Measurements from ENCODE around the gene EIF4G3. TPM values are rescaled to one million over a fixed set of nuclear protein-coding genes. Genes with fewer than 3 reads are reported as not detected.
"Not testable (repeated sequence)": the region's sequence is repeated elsewhere in the genome, so short reads cannot be mapped to it uniquely, and the experiment has no call there.

Gene EIF4G3
- total RNA-seq, 1 experiment from 2014 or later = 72.0 TPM

- Histone ChIP-seq H3K4me2 (ENCODE audit: insufficient read depth, insufficient read length, low read length) (no peak overlapping the region), H3K9me3 (ENCODE audit: control insufficient read depth, low read depth, low read length) (no peaks in the 10 kb centered on the region), H3K56ac (ENCODE audit: insufficient read length, low read depth, low read length) (no peak overlapping the region), H2AK5ac (ENCODE audit: insufficient read length, low read length) (no peak overlapping the region), H3K4me1 (ENCODE audit: insufficient read depth, low read length) (no peaks in the 10 kb centered on the region), H4K5ac (ENCODE audit: insufficient read length, low read depth, low read length) (no peak overlapping the region), H2BK20ac (ENCODE audit: low read depth, low read length, poor library complexity, severe bottlenecking) (no peak overlapping the region), H2BK12ac (ENCODE audit: insufficient read length, low read depth, low read length) (no peak overlapping the region), H4K20me1 (ENCODE audit: control insufficient read depth, insufficient read depth, insufficient read length) (no peaks in the 10 kb centered on the region), H3K79me2 (ENCODE audit: insufficient read depth, low read length) (no peaks in the 10 kb centered on the region), H2BK5ac (ENCODE audit: insufficient read length, low read length) (no peak overlapping the region), H3K27ac (ENCODE audit: insufficient read length, low read depth, low read length) (no peak overlapping the region), H3K18ac (ENCODE audit: insufficient read length, low read depth, low read length) (no peak overlapping the region), H3K14ac (ENCODE audit: insufficient read depth, low read length) (no peak overlapping the region), H3K27me3 (ENCODE audit: insufficient read depth, low read length) (no peaks in the 10 kb centered on the region), H3K9ac (ENCODE audit: extremely low read depth, insufficient read length, low read length) (no peak overlapping the region), H3K4ac (ENCODE audit: low read depth, low read length) (no peak overlapping the region), H4K91ac (ENCODE audit: insufficient read length, low read depth, low read length) (no peak overlapping the region), H3K79me1 (ENCODE audit: insufficient read depth, low read depth, low read length, poor library complexity, severe bottlenecking) (no peaks in the 10 kb centered on the region), H3T11ph (ENCODE audit: low read length) (no peak overlapping the region), H2AFZ (ENCODE audit: low read length) (no peak overlapping the region), H2BK15ac (ENCODE audit: low read depth, low read length) (no peak overlapping the region), H2BK120ac (ENCODE audit: low read depth, low read length, poor library complexity, severe bottlenecking) (no peak overlapping the region), H3K23ac (ENCODE audit: insufficient read length, low read depth, low read length) (no peak overlapping the region), H3K23me2 (ENCODE audit: insufficient read length, low read depth, low read length, poor library complexity, severe bottlenecking) (no peaks in the 10 kb centered on the region), H4K8ac (replicated peaks; ENCODE audit: insufficient read length, low read depth, low read length) (no peak overlapping the region)
- no peak for TF ChIP-seq CTCF (conservative IDR thresholded peaks at IDR 0.05)
- no peaks in the 10 kb centered on the region for H3K27me3 Mint-ChIP-seq (ENCODE audit: low read depth)
- peaks cover 8 to 11% (median 9%) of the 10 kb centered on the region in 3 experiments for H3K36me3 Mint-ChIP-seq (ENCODE audit: insufficient read depth in 1 of 3, low read depth in 3 of 3)
- WGBS (ENCODE audit: extremely low coverage, insufficient read length, low lambda C conversion rate) = no CpG with 5 or more reads among the region's 3 CpGs
- 0 out of 4 replicates have a peak, but pooled peaks cover 0 to 5% of the 10 kb centered on the region in 2 experiments for H3K4me1 Mint-ChIP-seq
- no peak overlapping the region for H3K27ac Mint-ChIP-seq
- no peak for DNase-seq
- H3K9me3 Mint-ChIP-seq = peaks cover 5 to 8% of the 10 kb centered on the region in 2 experiments
- H3K4me3 Mint-ChIP-seq = no peak overlapping the region
These were observed 118.5 kb downstream of the EIF4G3 start for GRCh38 chr1:21058035-21058793.

- not testable (repeated sequence) for DNase-seq; H3K9ac ChIP-seq (ENCODE audit: extremely low read depth, insufficient read length, low read length); H3K4me1 ChIP-seq (ENCODE audit: insufficient read depth, low read length); H4K20me1 ChIP-seq (ENCODE audit: control insufficient read depth, insufficient read depth, insufficient read length); H2AK5ac ChIP-seq (ENCODE audit: insufficient read length, low read length); H2BK12ac ChIP-seq (ENCODE audit: insufficient read length, low read depth, low read length); H3K4ac ChIP-seq (ENCODE audit: low read depth, low read length); H3K79me2 ChIP-seq (ENCODE audit: insufficient read depth, low read length); H2BK15ac ChIP-seq (ENCODE audit: low read depth, low read length); H3K9me3 ChIP-seq (ENCODE audit: control insufficient read depth, low read depth, low read length); H3T11ph ChIP-seq (ENCODE audit: low read length); H2AFZ ChIP-seq (ENCODE audit: low read length); H3K79me1 ChIP-seq (ENCODE audit: insufficient read depth, low read depth, low read length, poor library complexity, severe bottlenecking); H3K23me2 ChIP-seq (ENCODE audit: insufficient read length, low read depth, low read length, poor library complexity, severe bottlenecking); H3K4me1 Mint-ChIP-seq; H4K8ac ChIP-seq (replicated peaks; ENCODE audit: insufficient read length, low read depth, low read length); H3K27ac ChIP-seq (ENCODE audit: insufficient read length, low read depth, low read length); H2BK120ac ChIP-seq (ENCODE audit: low read depth, low read length, poor library complexity, severe bottlenecking); H2BK20ac ChIP-seq (ENCODE audit: low read depth, low read length, poor library complexity, severe bottlenecking); H2BK5ac ChIP-seq (ENCODE audit: insufficient read length, low read length); H3K27ac Mint-ChIP-seq; H3K18ac ChIP-seq (ENCODE audit: insufficient read length, low read depth, low read length); H3K27me3 Mint-ChIP-seq (ENCODE audit: low read depth); H4K5ac ChIP-seq (ENCODE audit: insufficient read length, low read depth, low read length); H3K56ac ChIP-seq (ENCODE audit: insufficient read length, low read depth, low read length); H3K14ac ChIP-seq (ENCODE audit: insufficient read depth, low read length); H3K23ac ChIP-seq (ENCODE audit: insufficient read length, low read depth, low read length); H3K4me3 Mint-ChIP-seq; H4K91ac ChIP-seq (ENCODE audit: insufficient read length, low read depth, low read length); H3K27me3 ChIP-seq (ENCODE audit: insufficient read depth, low read length); H3K4me2 ChIP-seq (ENCODE audit: insufficient read depth, insufficient read length, low read length)
- Mint-ChIP-seq H3K36me3 (ENCODE audit: insufficient read depth in 1 of 3, low read depth in 3 of 3) (peaks cover 21 to 27% (median 25%) of the 10 kb centered on the region in 3 experiments), H3K9me3 (peaks cover 5 to 11% of the 10 kb centered on the region in 2 experiments)
- no CpG with 5 or more reads among the region's 59 CpGs for WGBS (ENCODE audit: extremely low coverage, insufficient read length, low lambda C conversion rate)
These were observed 123.3 kb downstream of the EIF4G3 start for GRCh38 chr1:21053189-21053928.
